Measurements from ENCODE around the gene RASGRP4.
A peak's percentile ranks its signal among the peaks of the same experiment; 100 is the strongest.

Gene RASGRP4

DNA sequence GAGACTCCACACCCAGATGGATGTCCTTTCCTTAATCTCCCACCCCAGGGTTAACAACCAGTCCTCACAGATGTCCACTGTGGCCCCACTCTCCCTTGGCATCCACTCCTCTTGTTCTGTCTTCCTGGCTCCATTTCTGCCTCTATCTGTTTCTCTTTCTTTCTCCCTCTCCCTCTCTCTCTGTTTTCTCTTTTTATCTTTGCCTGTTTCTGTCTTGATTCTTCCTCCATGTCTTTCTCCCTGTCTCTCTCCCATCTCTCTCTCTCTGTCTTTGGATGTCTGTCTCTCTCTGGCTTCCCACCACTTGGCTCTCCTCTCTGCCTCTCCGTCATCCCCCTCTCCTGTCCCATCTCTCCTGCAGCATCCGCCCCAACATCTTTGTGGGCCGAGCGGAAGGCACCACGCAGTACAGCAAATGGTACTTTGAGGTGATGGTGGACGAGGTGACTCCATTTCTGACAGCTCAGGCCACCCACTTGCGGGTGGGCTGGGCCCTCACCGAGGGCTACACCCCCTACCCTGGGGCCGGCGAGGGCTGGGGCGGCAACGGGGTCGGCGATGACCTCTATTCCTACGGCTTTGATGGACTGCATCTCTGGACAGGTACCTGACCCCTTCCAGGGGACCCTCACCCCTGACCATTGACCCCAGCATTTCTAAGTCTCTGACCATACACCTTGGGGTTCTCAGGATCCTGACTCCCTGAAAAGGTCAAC is 31.8 kb upstream of the RASGRP4 start:
- Mint-ChIP-seq H3K4me3 (no peak overlapping the region), H3K4me1 (ENCODE audit: low read depth in 2 of 2) (no peaks in the 10 kb centered on the region), H3K36me3 (ENCODE audit: insufficient read depth) (peaks cover 2% of the 10 kb centered on the region), H3K27me3 (peaks cover 28 to 29% of the 10 kb centered on the region in 2 donors), H3K27ac (no peak overlapping the region), H3K9me3 (no peaks in the 10 kb centered on the region)
- no peak for ATAC-seq (replicated peaks)
- no peak for DNase-seq

DNA sequence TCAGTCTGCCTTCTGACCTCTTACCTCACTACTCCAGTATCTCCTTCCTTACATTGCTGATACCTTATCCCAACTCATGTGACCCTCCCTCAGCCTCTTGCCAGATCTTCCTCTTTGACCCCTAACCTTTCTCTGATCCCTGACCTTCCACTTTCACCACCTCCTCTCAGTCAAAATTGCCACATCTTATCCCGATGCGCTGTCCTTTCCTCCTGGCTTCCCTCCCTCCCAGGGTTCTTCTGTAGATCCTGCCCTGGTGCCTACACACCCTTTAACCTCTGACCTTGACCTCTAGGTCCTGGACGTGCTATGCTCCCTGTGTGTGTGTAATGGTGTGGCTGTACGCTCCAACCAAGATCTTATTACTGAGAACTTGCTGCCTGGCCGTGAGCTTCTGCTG is 31.2 kb upstream of the RASGRP4 start:
- DNase-seq (no peak), ATAC-seq (replicated peaks) (no peak)
- H3K4me1 Mint-ChIP-seq (ENCODE audit: low read depth in 2 of 2): no peaks in the 10 kb centered on the region
- peaks cover 22 to 23% of the 10 kb centered on the region in 2 donors for H3K27me3 Mint-ChIP-seq
- no peak overlapping the region for H3K27ac Mint-ChIP-seq
- H3K9me3 Mint-ChIP-seq: no peaks in the 10 kb centered on the region
- H3K4me3 Mint-ChIP-seq: no peak overlapping the region
- peaks cover 2% of the 10 kb centered on the region for H3K36me3 Mint-ChIP-seq (ENCODE audit: insufficient read depth)

DNA sequence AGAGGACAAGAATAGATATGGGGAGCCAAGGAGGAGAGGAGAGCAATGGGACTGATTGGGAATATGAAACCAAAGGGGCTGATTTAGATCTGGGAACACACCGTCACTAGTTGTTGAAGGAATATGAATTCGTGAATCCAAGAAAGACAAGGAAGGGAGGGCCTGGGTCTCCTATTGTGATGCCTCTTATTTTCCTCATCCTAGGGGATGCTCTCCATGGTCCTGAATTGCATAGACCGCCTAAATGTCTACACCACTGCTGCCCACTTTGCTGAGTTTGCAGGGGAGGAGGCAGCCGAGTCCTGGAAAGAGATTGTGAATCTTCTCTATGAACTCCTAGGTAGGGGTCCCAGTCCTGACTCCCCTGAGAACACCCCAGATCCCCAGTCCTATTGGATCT is 29.0 kb upstream of the RASGRP4 start:
- no peak overlapping the region for H3K4me3 Mint-ChIP-seq
- H3K27ac Mint-ChIP-seq: no peak overlapping the region
- ATAC-seq (replicated peaks): no peak
- no peak for DNase-seq
- H3K27me3 Mint-ChIP-seq: peaks cover 13 to 17% of the 10 kb centered on the region in 2 donors
- H3K9me3 Mint-ChIP-seq: no peaks in the 10 kb centered on the region
- no peaks in the 10 kb centered on the region for H3K4me1 Mint-ChIP-seq (ENCODE audit: low read depth in 2 of 2)
- H3K36me3 Mint-ChIP-seq (ENCODE audit: insufficient read depth): peaks cover 2% of the 10 kb centered on the region

DNA sequence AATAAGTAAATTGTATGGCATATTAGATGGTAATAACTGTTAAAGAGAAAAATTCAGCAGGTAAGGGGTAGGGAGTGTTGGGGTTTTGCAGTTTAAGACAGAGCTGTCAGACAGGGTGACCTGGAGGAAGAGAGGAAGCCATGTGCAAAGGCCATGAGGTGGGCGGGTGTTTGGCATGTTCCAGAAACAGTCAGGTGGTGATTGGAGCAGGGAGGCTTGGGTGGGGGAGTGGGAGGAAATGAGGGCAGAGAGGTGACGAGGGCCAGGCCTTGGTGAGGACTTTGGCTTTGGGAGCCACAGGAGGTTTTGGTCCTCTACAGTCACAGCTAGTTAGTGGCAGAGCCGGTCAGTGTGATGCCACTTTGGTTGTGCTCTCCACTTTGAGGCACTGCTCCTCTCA is 27.6 kb upstream of the RASGRP4 start:
- H3K36me3 Mint-ChIP-seq (ENCODE audit: insufficient read depth): peaks cover 2% of the 10 kb centered on the region
- DNase-seq: no peak
- no peak overlapping the region for H3K4me3 Mint-ChIP-seq
- no peaks in the 10 kb centered on the region for H3K4me1 Mint-ChIP-seq (ENCODE audit: low read depth in 2 of 2)
- H3K27ac Mint-ChIP-seq: no peak overlapping the region
- H3K9me3 Mint-ChIP-seq: no peaks in the 10 kb centered on the region
- peaks cover 0 to 15% of the 10 kb centered on the region in 2 donors for H3K27me3 Mint-ChIP-seq
- ATAC-seq (replicated peaks): no peak

DNA sequence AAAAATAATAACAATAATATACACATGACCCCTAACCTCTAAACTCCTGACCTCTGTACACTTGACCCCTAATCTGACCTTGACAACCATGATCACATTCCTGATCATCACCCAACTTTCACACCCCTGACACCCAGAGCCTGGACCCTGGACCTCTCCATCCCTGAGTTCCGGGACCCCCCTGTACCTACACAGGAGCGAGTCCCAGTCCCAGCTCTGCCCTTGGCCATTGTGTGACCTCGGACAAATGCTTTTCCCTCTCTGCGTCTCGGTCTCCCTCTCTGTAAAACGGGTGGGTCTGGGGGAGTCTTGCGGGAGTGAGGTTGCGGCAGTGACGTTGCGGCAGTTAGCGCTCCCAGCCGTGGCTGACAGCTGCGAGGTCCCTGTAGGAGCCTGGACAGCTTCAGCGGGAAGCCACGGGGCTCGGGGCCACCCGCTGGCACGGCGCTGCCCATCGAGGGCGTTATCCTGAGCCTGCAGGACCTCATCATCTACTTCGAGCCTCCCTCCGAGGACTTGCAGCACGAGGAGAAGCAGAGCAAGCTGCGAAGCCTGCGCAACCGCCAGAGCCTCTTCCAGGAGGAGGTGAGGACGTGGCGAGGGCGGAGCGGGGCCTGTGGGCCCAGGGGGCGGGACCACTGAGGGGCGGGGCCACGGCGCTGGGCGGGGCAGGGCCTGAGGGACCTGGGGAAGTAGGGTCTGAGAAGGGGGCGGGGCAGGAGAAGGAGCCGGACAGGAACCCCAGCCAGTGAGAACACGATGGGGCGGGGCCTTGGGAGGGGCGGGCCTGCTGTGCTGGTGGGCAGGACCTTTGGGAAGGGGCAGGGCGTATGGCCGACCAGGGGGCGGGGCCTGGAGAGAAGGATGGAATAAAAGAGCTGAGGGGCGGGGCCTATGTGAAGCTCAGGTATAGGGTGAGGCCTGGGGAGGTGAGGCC is 26.7 kb upstream of the RASGRP4 start:
- Mint-ChIP-seq H3K27me3 (peaks cover 0 to 8% of the 10 kb centered on the region in 2 donors), H3K36me3 (ENCODE audit: insufficient read depth) (peaks cover 2% of the 10 kb centered on the region), H3K9me3 (no peaks in the 10 kb centered on the region), H3K4me3 (no peak overlapping the region), H3K4me1 (ENCODE audit: low read depth in 2 of 2) (no peaks in the 10 kb centered on the region), H3K27ac (no peak overlapping the region)
- DNase-seq (no peak), ATAC-seq (replicated peaks) (no peak)

DNA sequence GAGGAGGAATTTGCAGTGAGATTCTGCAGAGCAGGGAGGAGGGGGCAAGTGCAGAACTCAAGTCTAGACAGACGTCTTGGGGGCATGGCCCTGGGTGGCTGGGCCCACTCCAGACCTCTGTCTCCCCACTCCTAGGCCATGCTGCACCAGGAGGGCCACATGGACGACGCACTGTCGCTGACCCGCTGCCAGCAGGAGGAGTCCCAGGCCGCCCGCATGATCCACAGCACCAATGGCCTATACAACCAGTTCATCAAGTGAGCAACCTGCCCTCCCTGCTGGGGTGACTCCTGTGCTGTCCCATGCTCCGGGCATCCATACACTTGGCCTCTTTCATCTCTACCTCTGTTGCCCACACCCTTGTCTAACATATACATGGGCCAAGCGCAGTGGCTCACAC is 25.6 kb upstream of the RASGRP4 start:
- ATAC-seq (replicated peaks) (no peak), DNase-seq (no peak)
- H3K9me3 Mint-ChIP-seq: no peaks in the 10 kb centered on the region
- H3K4me3 Mint-ChIP-seq: no peak overlapping the region
- no peaks in the 10 kb centered on the region for H3K4me1 Mint-ChIP-seq (ENCODE audit: low read depth in 2 of 2)
- no peaks in the 10 kb centered on the region for H3K36me3 Mint-ChIP-seq (ENCODE audit: insufficient read depth)
- peaks cover 0 to 6% of the 10 kb centered on the region in 2 donors for H3K27me3 Mint-ChIP-seq
- H3K27ac Mint-ChIP-seq: no peak overlapping the region

DNA sequence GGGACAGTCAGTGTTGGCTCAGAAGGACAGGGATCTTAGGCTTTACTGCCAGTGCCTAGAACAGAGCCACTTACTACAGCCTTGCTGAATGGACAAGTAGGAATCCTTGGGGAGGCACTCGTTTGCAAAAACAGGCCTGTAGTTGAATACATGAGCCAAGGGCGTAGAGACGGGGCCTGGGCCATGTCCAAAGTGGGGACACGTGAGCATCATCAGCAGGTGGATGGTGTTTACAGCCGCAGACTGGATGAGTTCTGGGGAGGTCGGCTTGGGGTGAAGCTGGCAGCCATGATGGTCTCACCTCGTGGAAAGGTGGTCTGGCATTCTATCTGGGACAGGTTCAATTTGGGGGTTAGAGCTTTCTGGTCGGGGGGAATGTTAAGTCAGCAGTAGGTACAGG is 25.0 kb upstream of the RASGRP4 start:
- Mint-ChIP-seq H3K27me3 (peaks cover 0 to 6% of the 10 kb centered on the region in 2 donors), H3K4me1 (ENCODE audit: low read depth in 2 of 2) (no peaks in the 10 kb centered on the region), H3K36me3 (ENCODE audit: insufficient read depth) (no peaks in the 10 kb centered on the region), H3K4me3 (no peak overlapping the region), H3K27ac (no peak overlapping the region), H3K9me3 (no peaks in the 10 kb centered on the region)
- ATAC-seq (replicated peaks): no peak
- no peak for DNase-seq

DNA sequence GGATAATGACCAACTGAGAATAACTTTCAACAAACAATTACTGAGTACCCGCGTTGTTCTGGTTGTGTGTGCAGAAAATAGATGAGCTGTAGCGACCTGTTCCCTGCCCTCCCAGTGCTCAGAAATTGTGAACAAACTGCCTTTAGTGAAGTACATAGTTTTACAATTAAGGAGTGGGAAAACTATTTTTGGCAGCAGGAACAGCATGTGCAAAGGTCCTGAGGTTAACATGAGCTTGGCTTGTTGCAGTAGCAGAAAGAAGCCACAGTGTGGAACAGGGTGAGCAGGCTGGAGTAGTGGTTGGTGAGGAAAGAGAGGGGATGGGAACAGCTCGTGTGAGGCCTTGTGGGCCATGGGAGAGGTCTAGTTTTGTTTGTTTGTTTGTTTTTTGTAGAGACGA is 23.5 kb upstream of the RASGRP4 start:
- Mint-ChIP-seq H3K4me1 (ENCODE audit: low read depth in 2 of 2) (no peaks in the 10 kb centered on the region), H3K36me3 (ENCODE audit: insufficient read depth) (no peaks in the 10 kb centered on the region), H3K27ac (peak overlapping the region in 1 of 2 donors; percentile 45), H3K9me3 (no peaks in the 10 kb centered on the region), H3K4me3 (no peak overlapping the region), H3K27me3 (peaks cover 8 to 12% of the 10 kb centered on the region in 2 donors)
- ATAC-seq (replicated peaks) (no peak), DNase-seq (no peak)

DNA sequence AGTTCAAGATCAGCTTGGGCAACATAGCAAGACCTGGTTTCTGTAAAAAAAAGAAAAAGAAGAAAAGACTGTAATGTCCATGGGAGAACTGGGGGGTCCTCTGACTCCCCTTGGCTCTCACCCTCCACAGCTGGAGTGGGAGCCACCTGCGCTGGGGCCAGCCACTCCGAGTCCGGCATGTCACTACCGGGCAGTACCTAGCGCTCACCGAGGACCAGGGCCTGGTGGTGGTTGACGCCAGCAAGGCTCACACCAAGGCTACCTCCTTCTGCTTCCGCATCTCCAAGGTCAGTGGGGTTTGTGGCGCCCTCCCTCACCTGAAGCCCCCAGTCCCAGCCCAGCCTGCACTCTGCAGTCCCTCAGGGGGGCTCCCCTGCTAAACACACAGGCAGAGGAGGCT is 22.2 kb upstream of the RASGRP4 start:
- Mint-ChIP-seq H3K4me3 (no peak overlapping the region), H3K27me3 (peaks cover 11 to 25% of the 10 kb centered on the region in 2 donors), H3K36me3 (ENCODE audit: insufficient read depth) (no peaks in the 10 kb centered on the region), H3K4me1 (ENCODE audit: low read depth in 2 of 2) (no peaks in the 10 kb centered on the region), H3K9me3 (no peaks in the 10 kb centered on the region), H3K27ac (no peak overlapping the region)
- DNase-seq (no peak), ATAC-seq (replicated peaks) (no peak)

DNA sequence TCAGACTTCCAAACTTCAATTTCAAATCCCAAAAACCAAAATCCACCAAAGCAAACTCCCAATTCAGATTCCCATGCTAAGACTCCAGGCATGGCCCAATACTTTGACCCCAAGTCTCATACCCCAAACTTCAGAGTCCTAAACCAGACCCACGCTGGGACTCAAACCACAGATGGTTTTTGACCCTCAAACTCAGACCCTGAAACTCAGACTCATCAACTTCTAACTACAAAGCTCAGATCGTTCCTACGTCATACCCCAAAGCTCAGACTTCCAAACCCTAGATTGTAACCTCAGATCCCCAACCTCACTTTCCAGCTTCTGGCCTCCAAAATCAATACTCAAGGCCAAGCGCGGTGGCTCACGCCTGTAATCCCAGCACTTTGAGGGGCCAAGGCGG is 19.3 kb upstream of the RASGRP4 start:
- ATAC-seq (replicated peaks) (no peak), DNase-seq (no peak)
- Mint-ChIP-seq H3K27ac (no peak overlapping the region), H3K27me3 (peaks cover 20 to 45% of the 10 kb centered on the region in 2 donors), H3K36me3 (ENCODE audit: insufficient read depth) (no peaks in the 10 kb centered on the region), H3K4me3 (no peak overlapping the region), H3K4me1 (ENCODE audit: low read depth in 2 of 2) (no peaks in the 10 kb centered on the region), H3K9me3 (no peaks in the 10 kb centered on the region)

DNA sequence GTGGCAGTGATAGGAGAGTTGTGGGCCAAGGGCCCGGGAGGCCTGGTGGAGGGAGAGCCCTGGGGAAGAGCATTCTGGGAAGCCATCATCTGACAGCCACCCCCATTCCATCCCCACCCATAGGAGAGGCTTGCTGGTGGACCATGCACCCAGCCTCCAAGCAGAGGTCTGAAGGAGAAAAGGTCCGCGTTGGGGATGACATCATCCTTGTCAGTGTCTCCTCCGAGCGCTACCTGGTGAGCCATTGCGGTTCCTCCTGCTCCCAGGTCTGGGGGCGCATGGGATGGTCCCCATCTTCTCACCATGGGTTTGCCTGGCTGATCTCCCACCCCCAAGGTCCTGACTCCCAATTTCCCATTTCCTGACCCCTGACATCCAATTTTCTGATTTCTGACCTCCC is 18.0 kb upstream of the RASGRP4 start:
- H3K36me3 Mint-ChIP-seq (ENCODE audit: insufficient read depth): no peaks in the 10 kb centered on the region
- H3K4me3 Mint-ChIP-seq: no peak overlapping the region
- H3K27ac Mint-ChIP-seq: no peak overlapping the region
- ATAC-seq (replicated peaks): no peak
- H3K9me3 Mint-ChIP-seq: no peaks in the 10 kb centered on the region
- no peak for DNase-seq
- H3K4me1 Mint-ChIP-seq (ENCODE audit: low read depth in 2 of 2): no peaks in the 10 kb centered on the region
- peaks cover 18 to 45% of the 10 kb centered on the region in 2 donors for H3K27me3 Mint-ChIP-seq

DNA sequence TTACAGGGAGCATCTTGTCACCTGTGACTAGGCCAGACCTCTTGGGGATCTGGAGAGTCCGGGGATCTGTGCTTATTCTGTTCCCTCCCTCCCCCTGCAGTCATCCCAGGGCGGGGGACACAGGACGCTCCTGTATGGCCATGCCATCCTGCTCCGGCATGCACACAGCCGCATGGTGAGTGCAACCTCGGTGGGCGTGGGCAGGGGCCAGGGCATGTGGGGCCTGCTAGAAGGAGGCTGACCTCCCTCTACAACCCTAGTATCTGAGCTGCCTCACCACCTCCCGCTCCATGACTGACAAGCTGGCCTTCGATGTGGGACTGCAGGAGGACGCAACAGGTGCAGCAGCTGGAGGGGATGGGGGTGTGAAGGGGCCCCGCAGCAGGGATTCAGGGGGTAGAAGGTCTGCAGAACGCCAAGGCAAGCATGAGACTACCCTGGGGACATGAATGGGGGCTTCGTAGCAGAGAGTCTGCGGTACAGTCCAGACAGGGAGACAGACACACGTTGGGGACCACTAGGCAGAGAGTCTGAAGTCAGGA is 17.5 kb upstream of the RASGRP4 start:
- ATAC-seq (replicated peaks): no peak
- Mint-ChIP-seq H3K4me1 (ENCODE audit: low read depth in 2 of 2) (no peaks in the 10 kb centered on the region), H3K27me3 (peaks cover 14 to 46% of the 10 kb centered on the region in 2 donors), H3K4me3 (no peak overlapping the region), H3K36me3 (ENCODE audit: insufficient read depth) (no peaks in the 10 kb centered on the region), H3K9me3 (no peaks in the 10 kb centered on the region), H3K27ac (no peak overlapping the region)
- no peak for DNase-seq

DNA sequence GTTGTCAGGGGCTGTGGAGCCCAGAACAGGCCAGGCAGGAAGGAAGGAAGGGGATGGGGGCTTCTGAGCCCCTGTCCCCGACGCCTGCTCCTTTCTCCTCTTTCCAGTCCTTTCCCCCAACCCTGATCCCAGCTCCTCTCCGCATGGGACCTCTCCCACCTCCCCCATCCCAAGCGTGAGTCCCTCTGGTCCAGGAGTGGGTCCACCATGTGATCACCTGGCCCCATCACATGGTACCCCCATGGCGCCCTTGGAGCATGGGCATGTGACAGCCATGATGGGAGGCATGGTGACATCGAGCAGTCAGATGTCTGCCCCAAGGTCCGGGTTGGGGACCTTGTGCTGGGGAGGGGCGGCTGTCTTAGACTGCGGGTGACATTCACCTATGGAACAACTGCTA is 16.7 kb upstream of the RASGRP4 start:
- H3K4me1 Mint-ChIP-seq (ENCODE audit: low read depth in 2 of 2): no peaks in the 10 kb centered on the region
- DNase-seq: no peak
- H3K4me3 Mint-ChIP-seq: no peak overlapping the region
- H3K27ac Mint-ChIP-seq: no peak overlapping the region
- peaks cover 19 to 54% of the 10 kb centered on the region in 2 donors for H3K27me3 Mint-ChIP-seq
- no peak for ATAC-seq (replicated peaks)
- H3K9me3 Mint-ChIP-seq: no peaks in the 10 kb centered on the region
- H3K36me3 Mint-ChIP-seq (ENCODE audit: insufficient read depth): no peaks in the 10 kb centered on the region
